Omental fat pad (tissue), 4 donors: ENCODE data around the gene HMOX2. TPM values are rescaled to one million over a fixed set of nuclear protein-coding genes. Genes with fewer than 3 reads are reported as not detected.

ENCODE experiments used
- ATAC-seq: fragments of 150-250 bp; one replicate; pipeline ENCODE4 v1.9.1; 2016; ENCODE audit warnings: mild to moderate bottlenecking, moderate library complexity; ENCODE audit not compliant: low FRiP score
- DNase-seq: peaks from one replicate; pipeline ENCODE4 v3.0.0-alpha.2; 2019; ENCODE audit warnings: low spot score
- small RNA-seq: library from RNA; depleted of rRNA; stranded (forward); fragments of <200 nt; gene quantifications from one replicate; pipeline ENCODE3, GENCODE V24; 2016
- total RNA-seq, 4 donors: library from RNA; depleted of rRNA; stranded (reverse); fragments of >200 nt; gene quantifications; one replicate each; pipeline ENCODE4 v1.1.0, GENCODE V29; 2016
- TF ChIP-seq, protein P1 (sequence below), 3 donors: fragments of 450-650 bp; IDR thresholded peaks; one replicate each; pipeline ENCODE4 v1.5.1; 2016 to 2017; ENCODE audit warnings: antibody characterized with exemption in 3 of 3, mild to moderate bottlenecking in 3 of 3, moderate library complexity in 2 of 3

HMOX2 gene
- total RNA-seq, 4 donors from 2014 or later = 82.8 to 105 (median 96.5) TPM

DNA sequence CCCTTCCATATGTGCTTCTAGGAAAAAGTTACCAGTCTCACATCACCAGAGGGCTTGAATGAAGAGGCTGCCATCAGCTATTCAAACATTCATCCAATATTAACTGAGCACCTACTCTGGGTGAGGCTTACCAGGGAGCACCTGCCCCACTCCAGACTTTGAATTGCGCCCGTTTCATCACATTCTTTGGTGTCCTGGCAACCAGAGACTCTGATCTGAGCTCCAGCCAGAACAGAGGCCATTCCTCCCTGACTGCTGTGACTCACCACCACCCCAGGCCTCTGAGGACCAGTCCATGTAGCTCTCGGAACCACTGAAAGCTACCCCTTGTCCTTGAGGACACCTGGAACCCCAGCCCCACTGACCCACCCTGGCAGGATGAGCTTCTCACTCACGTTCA is 79.9 kb downstream of the HMOX2 start, which contains the start of gene C16orf96:
Gene C16orf96, plus strand, starts transcription at position 229 of the 400 bp plus-strand sequence. Its CDS starts 150 bp downstream, at position 379.
- ATAC-seq (no peak), DNase-seq (no peak)
- TF ChIP-seq, protein P1, sequence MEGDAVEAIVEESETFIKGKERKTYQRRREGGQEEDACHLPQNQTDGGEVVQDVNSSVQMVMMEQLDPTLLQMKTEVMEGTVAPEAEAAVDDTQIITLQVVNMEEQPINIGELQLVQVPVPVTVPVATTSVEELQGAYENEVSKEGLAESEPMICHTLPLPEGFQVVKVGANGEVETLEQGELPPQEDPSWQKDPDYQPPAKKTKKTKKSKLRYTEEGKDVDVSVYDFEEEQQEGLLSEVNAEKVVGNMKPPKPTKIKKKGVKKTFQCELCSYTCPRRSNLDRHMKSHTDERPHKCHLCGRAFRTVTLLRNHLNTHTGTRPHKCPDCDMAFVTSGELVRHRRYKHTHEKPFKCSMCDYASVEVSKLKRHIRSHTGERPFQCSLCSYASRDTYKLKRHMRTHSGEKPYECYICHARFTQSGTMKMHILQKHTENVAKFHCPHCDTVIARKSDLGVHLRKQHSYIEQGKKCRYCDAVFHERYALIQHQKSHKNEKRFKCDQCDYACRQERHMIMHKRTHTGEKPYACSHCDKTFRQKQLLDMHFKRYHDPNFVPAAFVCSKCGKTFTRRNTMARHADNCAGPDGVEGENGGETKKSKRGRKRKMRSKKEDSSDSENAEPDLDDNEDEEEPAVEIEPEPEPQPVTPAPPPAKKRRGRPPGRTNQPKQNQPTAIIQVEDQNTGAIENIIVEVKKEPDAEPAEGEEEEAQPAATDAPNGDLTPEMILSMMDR (IDR thresholded peaks at IDR 0.05) = no peak

DNA sequence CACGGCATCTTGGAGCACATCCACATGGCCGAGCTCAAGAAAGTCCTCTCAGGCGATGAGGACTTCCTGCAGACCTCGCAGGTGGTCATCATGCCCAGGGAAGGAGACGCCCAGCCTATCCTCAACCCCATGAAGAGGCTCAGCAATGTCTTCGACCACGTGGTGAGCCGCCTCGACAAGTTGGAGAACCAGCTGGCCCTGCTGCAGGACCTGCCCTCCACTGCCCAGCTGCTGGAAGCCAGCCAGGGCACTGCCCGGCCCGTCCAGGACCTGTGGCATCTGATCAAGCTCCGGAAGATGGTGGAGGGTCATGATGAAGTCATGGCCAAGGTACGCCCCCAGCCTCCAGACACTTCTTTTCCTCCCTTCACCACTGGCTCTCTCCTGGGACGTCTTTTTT is 80.4 kb downstream of the HMOX2 start:
- ATAC-seq = no peak
- DNase-seq = no peak
- TF ChIP-seq, protein P1 (IDR thresholded peaks at IDR 0.05) = no peak

DNA sequence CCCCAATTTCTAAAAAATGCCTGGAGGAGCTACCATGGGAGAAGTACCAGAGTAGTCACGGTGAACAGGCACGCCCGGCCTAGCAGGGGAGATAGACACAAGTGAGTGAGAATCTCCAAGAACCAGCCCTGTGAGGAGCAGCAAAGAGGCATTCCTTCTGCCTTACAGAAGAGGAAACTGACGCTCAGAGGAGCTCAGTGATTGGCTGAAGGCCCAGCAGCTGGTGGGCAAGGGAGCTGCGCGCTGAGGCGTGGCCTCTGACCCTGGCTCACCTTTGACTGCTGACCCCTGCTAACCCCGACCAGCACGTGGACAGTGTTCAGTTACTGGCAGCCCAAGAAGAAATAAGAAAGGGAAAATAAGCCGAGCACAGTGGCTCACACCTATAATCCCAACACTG is 81.8 kb downstream of the HMOX2 start:
- DNase-seq (no peak), ATAC-seq (no peak)
- TF ChIP-seq, protein P1 (IDR thresholded peaks at IDR 0.05) = no peak

Small RNAs within 50 kb of the gene (small RNA-seq; reads per million reads assigned to genes)
- not detected for gene AC012676.2

Other genes with a start within 250 kb of the HMOX2 start
- 1 to 10 TPM in 3 of 4 donors, under 1 TPM in 1; 0.84 to 4.4 (median 1.9) TPM for gene SRL, start 234.3 kb upstream of the HMOX2 start, total RNA-seq
- 10 to 100 TPM in 1 of 4 donors, 1 to 10 TPM in 3; 2.9 to 16.9 (median 4.7) TPM for gene TFAP4, start 203.4 kb upstream of the HMOX2 start, total RNA-seq
- gene GLIS2, start 160.3 kb upstream of the HMOX2 start, total RNA-seq = 1 to 10 TPM; 1.9 to 4.9 (median 3.0) TPM
- gene PAM16, start 125.1 kb upstream of the HMOX2 start, total RNA-seq = 10 to 100 TPM; 32.7 to 53.9 (median 41.8) TPM
- gene VASN, start 104.5 kb upstream of the HMOX2 start, total RNA-seq = 10 to 100 TPM; 10.8 to 40.0 (median 25.8) TPM
- gene CORO7, start 59.8 kb upstream of the HMOX2 start, total RNA-seq = 10 to 100 TPM; 15.1 to 46.3 (median 27.5) TPM
- gene DNAJA3, start 50.5 kb upstream of the HMOX2 start, total RNA-seq = 10 to 100 TPM; 40.5 to 47.1 (median 42.3) TPM
- gene NMRAL1, start 1.8 kb upstream of the HMOX2 start, total RNA-seq = 10 to 100 TPM; 27.9 to 56.8 (median 44.5) TPM
- gene CDIP1, start 62.4 kb downstream of the HMOX2 start, total RNA-seq = 10 to 100 TPM; 12.7 to 18.8 (median 14.2) TPM
- under 1 TPM in 2 of 4 donors, not detected in 2; 0.19 to 0.36 TPM for gene C16orf96, start 79.9 kb downstream of the HMOX2 start, total RNA-seq
- 10 to 100 TPM in 1 of 4 donors, 1 to 10 TPM in 3; 5.5 to 16.3 (median 6.7) TPM for gene UBALD1, start 138.5 kb downstream of the HMOX2 start, total RNA-seq
- 10 to 100 TPM; 26.4 to 51.8 (median 31.4) TPM for gene MGRN1, start 148.4 kb downstream of the HMOX2 start, total RNA-seq
- 10 to 100 TPM; 12.4 to 26.8 (median 20.9) TPM for gene NUDT16L1, start 217.2 kb downstream of the HMOX2 start, total RNA-seq